AG09309 (cell line): ENCODE data around the gene FAM120A.

Experiments used
- DNase-seq: peaks from one replicate; pipeline ENCODE4 v3.0.0-alpha.2; 2010; ENCODE audit warnings: low read depth
- H3K4me3 ChIP-seq: 2 replicates; pipeline ENCODE4 v1.5.1; 2011; ENCODE audit warnings: mild to moderate bottlenecking, low read depth, low read length, moderate library complexity; ENCODE audit not compliant: control insufficient read depth
- TF ChIP-seq, protein P1 (sequence below): IDR thresholded peaks from 2 replicates; pipeline ENCODE4 v1.5.1; 2011; ENCODE audit warnings: mild to moderate bottlenecking, low read depth, low read length, inconsistent platforms; ENCODE audit not compliant: insufficient read depth, control insufficient read depth; ENCODE audit errors: missing control alignments

The FAM120A gene

DNA sequence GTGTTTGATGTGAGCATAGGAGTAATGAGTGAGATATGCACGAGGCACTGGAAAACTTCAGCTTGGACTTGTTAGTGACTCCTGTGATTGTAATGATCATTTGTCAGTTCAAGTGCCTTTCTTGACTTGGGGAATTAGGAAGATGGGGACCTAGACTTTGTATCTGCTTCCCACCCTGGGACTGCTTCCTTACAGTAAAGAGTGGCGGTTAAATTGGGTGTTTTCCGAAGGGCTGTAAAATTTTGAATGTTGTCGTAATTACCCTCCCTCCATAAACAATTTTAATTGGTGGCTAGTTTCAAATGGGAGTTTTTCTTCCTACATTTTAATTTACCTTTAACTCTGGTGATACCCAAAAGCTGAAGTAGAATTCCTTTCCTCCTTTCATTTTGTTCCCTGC, 25.4 kb downstream of the FAM120A start:
- DNase-seq: no peak
- TF ChIP-seq, protein P1, sequence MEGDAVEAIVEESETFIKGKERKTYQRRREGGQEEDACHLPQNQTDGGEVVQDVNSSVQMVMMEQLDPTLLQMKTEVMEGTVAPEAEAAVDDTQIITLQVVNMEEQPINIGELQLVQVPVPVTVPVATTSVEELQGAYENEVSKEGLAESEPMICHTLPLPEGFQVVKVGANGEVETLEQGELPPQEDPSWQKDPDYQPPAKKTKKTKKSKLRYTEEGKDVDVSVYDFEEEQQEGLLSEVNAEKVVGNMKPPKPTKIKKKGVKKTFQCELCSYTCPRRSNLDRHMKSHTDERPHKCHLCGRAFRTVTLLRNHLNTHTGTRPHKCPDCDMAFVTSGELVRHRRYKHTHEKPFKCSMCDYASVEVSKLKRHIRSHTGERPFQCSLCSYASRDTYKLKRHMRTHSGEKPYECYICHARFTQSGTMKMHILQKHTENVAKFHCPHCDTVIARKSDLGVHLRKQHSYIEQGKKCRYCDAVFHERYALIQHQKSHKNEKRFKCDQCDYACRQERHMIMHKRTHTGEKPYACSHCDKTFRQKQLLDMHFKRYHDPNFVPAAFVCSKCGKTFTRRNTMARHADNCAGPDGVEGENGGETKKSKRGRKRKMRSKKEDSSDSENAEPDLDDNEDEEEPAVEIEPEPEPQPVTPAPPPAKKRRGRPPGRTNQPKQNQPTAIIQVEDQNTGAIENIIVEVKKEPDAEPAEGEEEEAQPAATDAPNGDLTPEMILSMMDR: no peak
- H3K4me3 ChIP-seq: no peak overlapping the region

DNA sequence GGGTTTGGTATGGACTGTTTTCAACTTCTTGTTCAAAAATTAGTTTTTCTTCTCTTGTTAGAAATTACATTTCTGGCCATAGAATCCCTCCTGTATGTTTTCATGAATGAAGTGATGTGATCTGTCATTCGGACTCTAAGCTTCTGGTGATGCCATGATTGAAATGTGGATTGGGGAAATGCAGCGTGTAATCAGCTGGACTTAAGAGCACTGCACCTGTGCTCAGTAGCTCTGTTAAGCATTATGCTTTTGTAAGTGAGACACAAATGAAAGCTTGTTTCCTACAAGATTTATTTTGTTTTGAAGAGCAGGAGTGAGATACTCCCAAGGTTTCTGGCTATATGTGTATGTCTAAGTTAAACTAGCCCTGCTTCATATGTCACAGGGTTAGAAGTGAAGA, 25.9 kb downstream of the FAM120A start:
- no peak for DNase-seq
- TF ChIP-seq, protein P1: no peak
- no peak overlapping the region for H3K4me3 ChIP-seq

DNA sequence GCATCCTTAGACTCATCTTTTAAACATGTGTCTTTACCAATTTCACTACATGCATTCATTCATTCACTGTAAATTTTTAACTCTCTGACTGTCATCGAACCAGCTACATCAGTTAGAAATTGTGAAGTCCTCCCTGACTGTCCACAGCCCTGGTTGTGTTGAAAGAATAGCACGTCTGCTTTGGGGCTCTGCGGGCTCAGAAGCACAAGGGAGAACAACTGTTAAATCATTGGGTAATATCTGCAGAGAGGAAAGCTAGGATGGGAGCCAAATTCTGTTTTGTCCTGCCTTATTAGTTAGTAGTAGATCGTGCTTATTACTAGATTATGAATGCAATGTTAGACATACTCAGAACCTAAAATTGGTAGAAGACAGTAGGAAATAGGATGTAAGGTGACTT, 28.2 kb downstream of the FAM120A start:
- no peak for DNase-seq
- no peak overlapping the region for H3K4me3 ChIP-seq
- TF ChIP-seq, protein P1: no peak

DNA sequence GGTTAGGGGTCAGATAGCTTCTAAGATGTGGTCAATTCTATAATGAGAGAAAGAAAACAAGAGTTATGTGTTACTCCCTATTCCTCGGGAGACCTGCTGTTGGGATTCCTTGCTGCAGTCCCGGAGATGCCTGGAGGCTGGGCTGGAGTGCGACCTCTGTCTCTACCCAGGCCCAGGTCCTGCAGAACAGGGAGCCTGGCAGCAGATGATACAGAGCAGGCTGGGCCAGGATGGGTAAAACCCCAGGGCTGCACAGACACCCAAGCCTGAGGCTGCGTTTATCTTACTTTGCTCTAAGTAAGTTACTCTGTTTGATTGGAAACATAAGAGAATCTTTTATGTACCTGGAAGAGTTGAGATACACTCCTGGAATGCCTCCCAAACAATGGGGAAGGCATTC, 28.8 kb downstream of the FAM120A start:
- no peak for DNase-seq
- no peak overlapping the region for H3K4me3 ChIP-seq
- TF ChIP-seq, protein P1: no peak

DNA sequence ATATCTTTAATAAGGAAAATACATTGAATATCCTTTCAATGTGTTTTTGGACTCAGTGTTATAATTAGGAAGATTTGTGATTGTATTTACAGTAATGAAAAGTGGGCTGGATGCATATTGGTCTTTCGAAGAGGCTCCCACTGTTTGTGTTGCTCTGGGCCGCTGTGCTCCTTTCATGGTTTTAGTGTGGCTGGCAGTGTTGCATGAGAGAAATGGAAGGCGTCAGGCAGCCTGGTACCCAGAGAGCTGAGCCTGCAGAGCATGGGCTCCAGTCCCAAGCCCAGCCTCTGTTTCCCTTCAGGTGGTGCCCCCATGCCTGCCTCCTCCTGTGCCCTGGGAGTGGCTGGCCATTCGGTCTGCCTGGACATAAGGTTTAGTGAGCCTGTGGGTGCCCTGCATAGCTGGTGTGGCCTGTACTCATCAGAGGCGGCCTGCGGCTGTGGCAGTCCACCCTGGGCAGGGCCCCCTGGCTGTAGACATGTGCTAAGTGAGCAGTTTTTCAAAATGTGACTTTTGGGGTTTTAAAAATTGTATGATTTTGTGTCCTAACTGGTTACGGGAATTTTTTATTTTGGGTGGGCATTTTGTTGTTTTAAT, 29.3 kb downstream of the FAM120A start:
- no peak for DNase-seq
- no peak overlapping the region for H3K4me3 ChIP-seq
- TF ChIP-seq, protein P1: no peak

DNA sequence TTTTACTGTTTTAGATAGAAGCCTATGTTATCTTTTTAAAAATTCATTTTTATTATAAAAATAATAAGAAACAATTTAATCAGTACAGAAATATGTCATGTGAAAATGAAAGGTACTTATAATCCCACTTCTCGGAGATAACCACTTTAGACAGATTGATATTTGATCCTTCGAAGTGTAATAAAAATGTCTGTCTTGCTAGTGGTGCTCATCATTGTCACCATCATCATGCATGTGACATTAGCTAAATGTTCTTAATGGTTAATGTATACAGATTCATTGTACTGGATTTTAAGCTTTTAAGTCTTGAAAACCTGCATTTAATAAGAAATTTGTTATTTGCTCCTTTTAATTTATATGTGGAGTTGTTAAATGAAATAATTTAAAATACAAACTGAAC, 32.0 kb downstream of the FAM120A start:
- TF ChIP-seq, protein P1: no peak
- no peak overlapping the region for H3K4me3 ChIP-seq
- DNase-seq: no peak

DNA sequence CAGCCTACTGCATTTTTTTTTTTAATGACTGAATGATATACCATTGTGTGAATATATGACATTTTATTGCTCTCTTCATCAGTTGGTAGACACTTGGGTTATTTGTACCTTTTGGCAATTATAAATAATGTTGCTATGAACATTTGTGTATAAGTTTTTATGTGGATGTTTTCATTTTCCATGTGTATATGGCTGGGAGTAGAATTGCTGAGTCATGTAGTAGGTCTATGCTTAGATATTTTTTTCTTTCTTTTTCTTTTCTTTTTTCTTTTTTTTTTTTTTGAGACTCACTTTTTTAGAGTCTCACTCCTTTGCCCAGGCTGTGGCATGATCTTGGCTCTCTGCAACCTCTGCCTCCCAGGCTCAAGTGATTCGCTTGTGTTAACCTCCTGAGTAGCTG, 34.8 kb downstream of the FAM120A start:
- TF ChIP-seq, protein P1: no peak
- no peak for DNase-seq
- no peak overlapping the region for H3K4me3 ChIP-seq
